Upper lobe of left lung (tissue), 6 donors: ENCODE data around the gene RPL31. TPM values are rescaled to one million over a fixed set of nuclear protein-coding genes. Genes with fewer than 3 reads are reported as not detected.

Experiments
- ATAC-seq, 2 donors: fragments of 200-7000 bp; cut with Tn5 transposase; one replicate each; pipeline ENCODE4 v1.9.1; 2022; ENCODE audit warnings: mild to moderate bottlenecking in 2 of 2, moderate library complexity in 2 of 2; ENCODE audit not compliant: low FRiP score in 2 of 2
- DNase-seq, 2 donors: peaks; one replicate each; pipeline ENCODE4 v3.0.0-alpha.2; 2019 to 2020
- H3K27ac ChIP-seq, 4 donors: fragments of 200-600 bp; sonication (generic); one replicate each; pipeline ENCODE4 v1.5.1; 2016 to 2019
- H3K27me3 ChIP-seq, 4 donors: fragments of 200-600 bp; sonication (generic); one replicate each; pipeline ENCODE4 v1.5.1; 2017 to 2019
- H3K36me3 ChIP-seq, 4 donors: fragments of 200-600 bp; sonication (generic); one replicate each; pipeline ENCODE4 v1.5.1; 2016 to 2019
- H3K4me1 ChIP-seq, 4 donors: fragments of 200-600 bp; sonication (generic); one replicate each; pipeline ENCODE4 v1.5.1; 2018 to 2019
- H3K4me3 ChIP-seq, 4 donors: fragments of 200-600 bp; sonication (generic); one replicate each; pipeline ENCODE4 v1.5.1; 2017 to 2019; ENCODE audit warnings: mild to moderate bottlenecking in 2 of 4, moderate library complexity in 1 of 4
- H3K9me3 ChIP-seq, 4 donors: fragments of 200-600 bp; sonication (generic); one replicate each; pipeline ENCODE4 v1.5.1; 2018 to 2019
- CTCF ChIP-seq, 6 experiments: fragments of 450-650 bp in 4 of 6; fragments of 200-600 bp in 2 of 6; sonication (generic) in 2 of 6; IDR thresholded peaks; one replicate each; pipeline ENCODE4 v1.5.1; 2016 to 2019; ENCODE audit warnings: antibody characterized with exemption in 6 of 6
- EP300 ChIP-seq, 4 donors: sonication (generic); formaldehyde crosslinking; IDR thresholded peaks; one replicate each; pipeline ENCODE4 v1.5.1; 2017; ENCODE audit warnings: antibody characterized with exemption in 4 of 4, control low read depth in 2 of 4
- POLR2A ChIP-seq, 4 donors: fragments of 450-650 bp; IDR thresholded peaks; one replicate each; pipeline ENCODE4 v1.5.1; 2016 to 2017; ENCODE audit warnings: antibody characterized with exemption in 4 of 4, mild to moderate bottlenecking in 2 of 4
- POLR2AphosphoS5 ChIP-seq, 2 donors: sonication (generic); formaldehyde crosslinking; IDR thresholded peaks; one replicate each; pipeline ENCODE4 v1.5.1; 2017; ENCODE audit warnings: antibody characterized with exemption in 2 of 2
- WGBS, 2 donors: methylation state at CpG; one replicate each; pipeline ENCODE4 v1.1.5; 2017 to 2018; 5-methylcytosine and 5-hydroxymethylcytosine counted together
- total RNA-seq, 6 donors: library from RNA; depleted of rRNA in 4 of 6; stranded (reverse); fragments of >200 nt in 4 of 6; gene quantifications; one replicate each; pipeline versions ENCODE4 v1.1.0 to v1.2.1, GENCODE V29; 2016 to 2021
- donor health status: DM: no; HTN: no; CAD: no; lungs with moderate emphysema.
- donor health status: DM: no; HTN: yes; CAD: no; lungs with severe emphysema.

The RPL31 gene
- 1,000 to 10,000 TPM in 4 of 6 donors, 100 to 1,000 TPM in 2; 422 to 1,166 (median 1,010) TPM for total RNA-seq

GRCh38 chr2:101001691-101002561, at the start of gene RPL31:
RPL31 (plus strand) TSS chr2:101002289; CDS start chr2:101002702, 413 bp downstream.
- H3K36me3 ChIP-seq = peaks cover 28 to 38% (median 32%) of the 10 kb centered on the region in 4 donors
- no peaks in the 10 kb centered on the region for H3K9me3 ChIP-seq
- peak; percentile 97 to 98 for DNase-seq
- peaks cover 13 to 41% (median 23%) of the 10 kb centered on the region in 4 donors for H3K4me1 ChIP-seq
- WGBS, 2 donors = 7 to 15% methylated on average over 29 to 58 of the region's 59 CpGs
- TF ChIP-seq CTCF (IDR thresholded peaks at IDR 0.05) (peak in 2 of 6 experiments; percentile 4 to 8), EP300 (IDR thresholded peaks at IDR 0.05) (peak in 1 of 4 donors; percentile 30), POLR2AphosphoS5 (IDR thresholded peaks at IDR 0.05) (peak; percentile 95 to 97), POLR2A (IDR thresholded peaks at IDR 0.05) (peak in 3 of 4 donors; percentile 76 to 90 (median 90))
- H3K27me3 ChIP-seq = no peaks in the 10 kb centered on the region
- H3K4me3 ChIP-seq = peak within 1 kb of the TSS; percentile 79 to 83 (median 80)
- H3K27ac ChIP-seq = peak within 1 kb of the TSS; percentile 84 to 92 (median 90)
- peak; percentile 97 to 99 for ATAC-seq

GRCh38 chr2:100952512-100952911, 49.6 kb upstream of the RPL31 start:
- Histone ChIP-seq H3K9me3 (no peaks in the 10 kb centered on the region), H3K27ac (no peak overlapping the region), H3K4me3 (no peak overlapping the region), H3K27me3 (no peaks in the 10 kb centered on the region), H3K36me3 (no peaks in the 10 kb centered on the region), H3K4me1 (peaks cover 1 to 5% (median 3%) of the 10 kb centered on the region in 4 donors)
- DNase-seq (no peak), ATAC-seq (no peak)
- TF ChIP-seq EP300 (IDR thresholded peaks at IDR 0.05) = no peak
- WGBS, 2 donors = 97 to 100% methylated on average over 2 of the region's 2 CpGs

- ATAC-seq (no peak), DNase-seq (no peak)
- no peaks in the 10 kb centered on the region for H3K9me3 ChIP-seq
- no peak for TF ChIP-seq POLR2A (IDR thresholded peaks at IDR 0.05)
- no peak for TF ChIP-seq CTCF (IDR thresholded peaks at IDR 0.05)
- no peak for TF ChIP-seq EP300 (IDR thresholded peaks at IDR 0.05)
- H3K4me1 ChIP-seq = peaks cover 5 to 9% (median 8%) of the 10 kb centered on the region in 4 donors
- 89 to 90% methylated on average over 11 of the region's 11 CpGs for WGBS, 2 donors
- H3K27me3 ChIP-seq = no peaks in the 10 kb centered on the region
- no peaks in the 10 kb centered on the region for H3K36me3 ChIP-seq
- H3K4me3 ChIP-seq = no peak overlapping the region
- H3K27ac ChIP-seq = no peak overlapping the region
Observed at GRCh38 chr2:100953406-100954043, 48.6 kb upstream of the RPL31 start.

GRCh38 chr2:100954044-100954420, 48.1 kb upstream of the RPL31 start:
- ATAC-seq = no peak
- TF ChIP-seq POLR2A (IDR thresholded peaks at IDR 0.05) = no peak
- TF ChIP-seq CTCF (IDR thresholded peaks at IDR 0.05) = no peak
- no peak for TF ChIP-seq POLR2AphosphoS5 (IDR thresholded peaks at IDR 0.05)
- no peak for TF ChIP-seq EP300 (IDR thresholded peaks at IDR 0.05)
- no peaks in the 10 kb centered on the region for H3K9me3 ChIP-seq
- WGBS, 2 donors = 81 to 90% methylated on average over 6 of the region's 6 CpGs
- no peak overlapping the region for H3K4me3 ChIP-seq
- no peak for DNase-seq
- no peaks in the 10 kb centered on the region for H3K36me3 ChIP-seq
- H3K27me3 ChIP-seq = no peaks in the 10 kb centered on the region
- peaks cover 5 to 12% (median 10%) of the 10 kb centered on the region in 4 donors for H3K4me1 ChIP-seq
- H3K27ac ChIP-seq = no peak overlapping the region

- Histone ChIP-seq H3K4me1 (peaks cover 5 to 15% (median 10%) of the 10 kb centered on the region in 4 donors), H3K9me3 (no peaks in the 10 kb centered on the region), H3K36me3 (no peaks in the 10 kb centered on the region), H3K4me3 (no peak overlapping the region), H3K27me3 (no peaks in the 10 kb centered on the region), H3K27ac (no peak overlapping the region)
- DNase-seq = no peak
- 88 to 90% methylated on average over 4 of the region's 4 CpGs for WGBS, 2 donors
- no peak for ATAC-seq
- TF ChIP-seq CTCF (IDR thresholded peaks at IDR 0.05) (no peak), POLR2AphosphoS5 (IDR thresholded peaks at IDR 0.05) (no peak), EP300 (IDR thresholded peaks at IDR 0.05) (no peak)
Observed at GRCh38 chr2:100955226-100955625, 46.9 kb upstream of the RPL31 start.
